IMR-90 (cell line): ENCODE measurements around the gene KCNAB2. TPM values are rescaled to one million over a fixed set of nuclear protein-coding genes. Genes with fewer than 3 reads are reported as not detected.

Experiments used
- ATAC-seq: fragments of 200-7000 bp; cut with Tn5 transposase; 2 replicates; pipeline ENCODE4 v1.9.1; 2020; ENCODE audit warnings: low read depth, mild to moderate bottlenecking, moderate library complexity
- BruUV-seq: library from RNA; stranded (reverse); fragments of 400-500 nt; replicated peaks from 2 replicates; lab custom pipeline; 2021; lab: Mats Ljungman, UMichigan
- CTCF ChIA-PET: fragments of 300-600 bp; formaldehyde crosslinking; extraction: SDS; loops from one replicate; lab custom pipeline; 2021; ENCODE audit warnings: antibody characterized with exemption; lab: Yijun Ruan, JAX
- POLR2A ChIA-PET: fragments of 300-600 bp; sonication (Branson Sonifier 250); formaldehyde crosslinking; loops from one replicate; lab custom pipeline; 2022; ENCODE audit warnings: antibody characterized with exemption; ENCODE audit not compliant: unreplicated experiment; lab: Charles Lee
- DNase-seq: peaks from one replicate; pipeline ENCODE4 v3.0.0; 2013
- H2AFZ ChIP-seq: replicated peaks from 2 replicates; pipeline ENCODE3; 2013; ENCODE audit warnings: low read length, mild to moderate bottlenecking; ENCODE audit not compliant: poor library complexity
- H2AK5ac ChIP-seq: 2 replicates; pipeline ENCODE4 v1.6.1; 2013; ENCODE audit warnings: low read depth, low read length, inconsistent platforms
- H2AK9ac ChIP-seq: replicated peaks from 2 replicates; pipeline ENCODE3; 2013; ENCODE audit warnings: mild to moderate bottlenecking, low read depth, low read length, moderate library complexity; ENCODE audit not compliant: poor library complexity
- H2BK120ac ChIP-seq: 2 replicates; pipeline ENCODE4 v1.6.1; 2013; ENCODE audit warnings: low read depth, low read length, inconsistent platforms
- H2BK15ac ChIP-seq: 3 replicates; pipeline ENCODE4 v1.6.1; 2013; ENCODE audit warnings: low read depth, low read length, inconsistent platforms
- H2BK20ac ChIP-seq: 2 replicates; pipeline ENCODE4 v1.6.1; 2013; ENCODE audit warnings: low read depth, mild to moderate bottlenecking, inconsistent platforms, low read length, moderate library complexity
- H2BK5ac ChIP-seq: 2 replicates; pipeline ENCODE4 v1.6.1; 2013; ENCODE audit warnings: mild to moderate bottlenecking, low read depth, low read length, inconsistent platforms; ENCODE audit not compliant: poor library complexity, severe bottlenecking
- H3K14ac ChIP-seq: replicated peaks from 2 replicates; pipeline ENCODE4 v1.6.1; 2013; ENCODE audit warnings: low read depth, low read length, inconsistent platforms
- H3K18ac ChIP-seq: 2 replicates; pipeline ENCODE4 v1.6.1; 2013; ENCODE audit warnings: low read depth, low read length, control low read depth
- H3K23ac ChIP-seq: 2 replicates; pipeline ENCODE4 v1.6.1; 2013; ENCODE audit warnings: low read depth, low read length, inconsistent platforms
- H3K27ac ChIP-seq: 2 replicates; pipeline ENCODE4 v1.5.1; 2013; ENCODE audit warnings: mild to moderate bottlenecking, control low read depth, low read length; ENCODE audit not compliant: insufficient read depth
- H3K27me3 ChIP-seq: 2 replicates; pipeline ENCODE4 v1.6.1; 2013; ENCODE audit warnings: low read length; ENCODE audit not compliant: control insufficient read depth, insufficient read depth
- H3K36me3 ChIP-seq: 2 replicates; pipeline ENCODE4 v1.6.1; 2013; ENCODE audit warnings: low read length, mixed read lengths; ENCODE audit not compliant: control insufficient read depth, insufficient read depth
- H3K4ac ChIP-seq: 2 replicates; pipeline ENCODE4 v1.6.1; 2013; ENCODE audit warnings: low read depth, low read length, inconsistent platforms
- H3K4me1 ChIP-seq: 2 replicates; pipeline ENCODE4 v1.6.1; 2013; ENCODE audit warnings: low read length, mixed read lengths; ENCODE audit not compliant: control insufficient read depth, insufficient read depth
- H3K4me2 ChIP-seq: 2 replicates; pipeline ENCODE4 v1.6.1; 2013; ENCODE audit warnings: low read depth, mild to moderate bottlenecking, control low read depth, low read length, moderate library complexity
- H3K4me3 ChIP-seq: 2 replicates; pipeline ENCODE4 v1.5.1; 2013; ENCODE audit warnings: low read depth, mild to moderate bottlenecking, control low read depth, low read length, moderate library complexity; ENCODE audit not compliant: insufficient read depth
- H3K56ac ChIP-seq: 2 replicates; pipeline ENCODE4 v1.6.1; 2013; ENCODE audit warnings: low read length, inconsistent platforms; ENCODE audit not compliant: insufficient read depth; ENCODE audit errors: extremely low read depth
- H3K79me1 ChIP-seq, 2 experiments: 2 replicates each; pipeline ENCODE4 v1.6.1; 2013; ENCODE audit warnings: low read length in 2 of 2, inconsistent platforms in 1 of 2, low read depth in 1 of 2
- H3K9ac ChIP-seq: 2 replicates; pipeline ENCODE4 v1.6.1; 2013; ENCODE audit warnings: low read depth, low read length, control low read depth
- H3K9me1 ChIP-seq: 2 replicates; pipeline ENCODE4 v1.6.1; 2013; ENCODE audit warnings: low read length, inconsistent platforms; ENCODE audit not compliant: insufficient read depth
- H3K9me3 ChIP-seq: 2 replicates; pipeline ENCODE4 v1.6.1; 2013; ENCODE audit warnings: low read length; ENCODE audit not compliant: control insufficient read depth, insufficient read depth
- H4K20me1 ChIP-seq: 2 replicates; pipeline ENCODE4 v1.6.1; 2013; ENCODE audit warnings: low read length, inconsistent platforms; ENCODE audit not compliant: insufficient read depth
- H4K5ac ChIP-seq: 2 replicates; pipeline ENCODE4 v1.6.1; 2013; ENCODE audit warnings: mild to moderate bottlenecking, low read depth, low read length, control low read depth
- H4K8ac ChIP-seq, 2 experiments: 2 replicates each; pipeline ENCODE4 v1.6.1; 2013; ENCODE audit warnings: low read depth in 2 of 2, low read length in 2 of 2, control low read depth in 1 of 2, inconsistent platforms in 1 of 2
- H4K91ac ChIP-seq: 2 replicates; pipeline ENCODE4 v1.6.1; 2013; ENCODE audit warnings: low read depth, low read length, inconsistent platforms; ENCODE audit not compliant: insufficient read depth
- BHLHE40 ChIP-seq: fragments of 150-350 bp; IDR thresholded peaks from 2 replicates; pipeline ENCODE4 v1.6.1; 2016; ENCODE audit warnings: mild to moderate bottlenecking, low read depth, low read length
- CEBPB ChIP-seq: IDR thresholded peaks from 2 replicates; pipeline ENCODE4 v1.6.1; 2012; ENCODE audit warnings: low read depth, low read length, improper control_type of control experiment
- CHD1 ChIP-seq: IDR thresholded peaks from 2 replicates; pipeline ENCODE4 v1.6.1; 2012; ENCODE audit warnings: low read depth, low read length, improper control_type of control experiment
- CTCF ChIP-seq: conservative IDR thresholded peaks from 2 replicates; pipeline ENCODE4 v1.5.1; 2012; ENCODE audit warnings: mild to moderate bottlenecking, low read depth, low read length, improper control_type of control experiment
- FOS ChIP-seq: fragments of 150-350 bp; IDR thresholded peaks from 2 replicates; pipeline ENCODE4 v1.6.1; 2016; ENCODE audit warnings: low read depth, low read length
- MAFK ChIP-seq: IDR thresholded peaks from 2 replicates; pipeline ENCODE4 v1.6.1; 2012; ENCODE audit warnings: low read depth, low read length, improper control_type of control experiment
- MXI1 ChIP-seq: IDR thresholded peaks from 2 replicates; pipeline ENCODE4 v1.6.1; 2012; ENCODE audit warnings: low read depth, mild to moderate bottlenecking, low read length, moderate library complexity, borderline replicate concordance
- NFE2L2 ChIP-seq: fragments of 150-350 bp; IDR thresholded peaks from 2 replicates; pipeline ENCODE4 v1.6.1; 2016; ENCODE audit warnings: low read depth, mild to moderate bottlenecking, low read length
- POLR2A ChIP-seq: IDR thresholded peaks from 2 replicates; pipeline ENCODE4 v1.6.1; 2012; ENCODE audit warnings: mild to moderate bottlenecking, low read depth, low read length
- RAD21 ChIP-seq: IDR thresholded peaks from 2 replicates; pipeline ENCODE4 v1.6.1; 2012; ENCODE audit warnings: low read length, improper control_type of control experiment
- RCOR1 ChIP-seq: IDR thresholded peaks from 2 replicates; pipeline ENCODE4 v1.6.1; 2012; ENCODE audit warnings: mild to moderate bottlenecking, low read length, improper control_type of control experiment; ENCODE audit not compliant: insufficient replicate concordance
- RFX5 ChIP-seq: IDR thresholded peaks from 2 replicates; pipeline ENCODE4 v1.8.0; 2012; ENCODE audit warnings: low read depth, mild to moderate bottlenecking, low read length, moderate library complexity
- SMC3 ChIP-seq: fragments of 150-350 bp; IDR thresholded peaks from 2 replicates; pipeline ENCODE4 v1.6.1; 2016; ENCODE audit warnings: low read depth, mild to moderate bottlenecking, antibody characterized with exemption, low read length, moderate library complexity
- USF2 ChIP-seq: fragments of 150-350 bp; IDR thresholded peaks from 2 replicates; pipeline ENCODE4 v1.6.1; 2017; ENCODE audit warnings: mild to moderate bottlenecking, antibody characterized with exemption, low read length, low read depth
- WGBS, 2 experiments: methylation state at CpG; one replicate each; pipeline versions ENCODE4 v1.1.5 to v1.1.7; 2013; ENCODE audit warnings: missing lambda C conversion rate in 2 of 2; ENCODE audit not compliant: insufficient read length in 1 of 2; ENCODE audit errors: extremely low coverage in 2 of 2; 5-methylcytosine and 5-hydroxymethylcytosine counted together
- dilution Hi-C: fragments of 300-500 bp; cut with HindIII; formaldehyde crosslinking; loops from one replicate; pipeline ENCODE4 v1.14.3; 2018; ENCODE audit warnings: low sequenced_read_pairs; ENCODE audit not compliant: unreplicated experiment
- in situ Hi-C: fragments of 300-500 bp; cut with MboI; formaldehyde crosslinking; loops from 3 replicates; pipeline ENCODE4 v1.14.3; 2019; ENCODE audit warnings: low sequenced_read_pairs, inconsistent platforms, mixed read lengths
- intact Hi-C: fragments of 100-400 bp; cut with micrococcal nuclease; formaldehyde crosslinking; loops from 2 replicates; pipeline ENCODE4 v1.10.0; 2022
- polyA plus RNA-seq, 3 experiments: library from polyadenylated mRNA; depleted of rRNA; stranded (reverse); fragments of >200 nt; gene quantifications; 2 replicates each; pipeline ENCODE4 v1.2.3, GENCODE V29; 2012; ENCODE audit warnings: low replicate concordance in 1 of 3
- total RNA-seq: library from RNA; depleted of rRNA; stranded (reverse); fragments of >200 nt; gene quantifications from 2 replicates; pipeline ENCODE4 v1.2.3, GENCODE V29; 2012
- TF ChIP-seq, protein P1 (sequence below): fragments of 150-350 bp; IDR thresholded peaks from 2 replicates; pipeline ENCODE4 v1.6.1; 2016; ENCODE audit warnings: low read depth, mild to moderate bottlenecking, low read length, moderate library complexity, borderline replicate concordance

KCNAB2 gene
- total and polyA plus RNA-seq, 2 of the 4 experiments (the other 2 are of a cell fraction) = 1.3 to 4.2 TPM

DNA sequence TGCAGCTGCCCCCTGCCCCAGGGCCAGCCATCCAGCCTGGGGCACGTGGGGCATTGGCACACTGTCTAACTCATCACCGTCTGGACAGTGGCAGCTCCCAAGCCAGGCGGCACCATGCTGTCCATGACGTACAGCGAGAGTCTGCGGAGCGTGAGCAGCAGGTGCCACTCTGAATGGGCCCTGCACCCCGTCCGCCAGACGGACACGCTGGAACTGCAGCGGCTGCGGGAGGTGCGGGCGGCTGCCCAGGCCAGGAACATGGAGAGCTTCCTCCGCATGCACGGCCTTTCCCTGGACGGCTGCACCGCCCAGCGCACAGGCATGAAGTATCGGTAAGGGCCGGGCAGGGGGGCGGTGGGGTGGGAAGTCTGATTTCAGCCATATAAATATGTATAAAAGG is 5.7 kb downstream of the KCNAB2 start:
- Histone ChIP-seq H4K20me1 (peaks cover 6% of the 10 kb centered on the region; the same call in 1 of the 2 replicates), H2AK9ac (no peak overlapping the region), H3K9me1 (no peaks in the 10 kb centered on the region), H2AK5ac (no peak overlapping the region), H4K91ac (no peak overlapping the region), H4K5ac (no peak overlapping the region), H4K8ac (no peak overlapping the region), H3K4me2 (no peak overlapping the region), H3K9ac (no peak overlapping the region), H3K4ac (no peak overlapping the region), H3K4me3 (no peak overlapping the region), H3K27ac (no peak overlapping the region), H3K27me3 (peaks cover 3% of the 10 kb centered on the region), H2BK5ac (no peak overlapping the region), H3K36me3 (no peaks in the 10 kb centered on the region), H3K79me1 (no peaks in the 10 kb centered on the region), H2AFZ (no peak overlapping the region), H3K14ac (no peak overlapping the region), H3K9me3 (no peaks in the 10 kb centered on the region), H2BK15ac (no peak overlapping the region), H2BK120ac (no peak overlapping the region), H3K18ac (no peak overlapping the region), H2BK20ac (no peak overlapping the region), H3K23ac (no peak overlapping the region), H3K56ac (no peak overlapping the region), H3K4me1 (no peaks in the 10 kb centered on the region)
- intact Hi-C loops (loop anchor here (5.0 kb wide), 1 partner anchor 121 kb away; no protein-coding TSS in a partner anchor), in situ Hi-C loops (no loop called here), dilution Hi-C loops (no loop called here)
- CTCF ChIA-PET = no interaction called here
- 95% methylated on average over 12 of the region's 23 CpGs; no CpG with 5 or more reads in 1 of the 2 experiments for WGBS, 2 experiments
- DNase-seq (no peak), ATAC-seq (no peak)
- no TSS peak for BruUV-seq
- POLR2A ChIA-PET = no interaction called here
- no peak for TF ChIP-seq NFE2L2
- TF ChIP-seq, protein P1, sequence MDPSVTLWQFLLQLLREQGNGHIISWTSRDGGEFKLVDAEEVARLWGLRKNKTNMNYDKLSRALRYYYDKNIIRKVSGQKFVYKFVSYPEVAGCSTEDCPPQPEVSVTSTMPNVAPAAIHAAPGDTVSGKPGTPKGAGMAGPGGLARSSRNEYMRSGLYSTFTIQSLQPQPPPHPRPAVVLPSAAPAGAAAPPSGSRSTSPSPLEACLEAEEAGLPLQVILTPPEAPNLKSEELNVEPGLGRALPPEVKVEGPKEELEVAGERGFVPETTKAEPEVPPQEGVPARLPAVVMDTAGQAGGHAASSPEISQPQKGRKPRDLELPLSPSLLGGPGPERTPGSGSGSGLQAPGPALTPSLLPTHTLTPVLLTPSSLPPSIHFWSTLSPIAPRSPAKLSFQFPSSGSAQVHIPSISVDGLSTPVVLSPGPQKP = no peak
- no peak for TF ChIP-seq RCOR1
- no peak for TF ChIP-seq RAD21
- TF ChIP-seq MAFK = no peak
- TF ChIP-seq FOS = no peak
- no peak for TF ChIP-seq CTCF
- no peak for TF ChIP-seq RFX5
- TF ChIP-seq SMC3 = no peak
- TF ChIP-seq USF2 = no peak
- no peak for TF ChIP-seq BHLHE40
- no peak for TF ChIP-seq MXI1
- TF ChIP-seq CEBPB = no peak
- no peak for TF ChIP-seq POLR2A
- TF ChIP-seq CHD1 = no peak
